Measurements from ENCODE around the gene HOXA2. TPM values are rescaled to one million over a fixed set of nuclear protein-coding genes. Genes with fewer than 3 reads are reported as not detected.

The HOXA2 gene
- total and polyA plus RNA-seq, 8 donors = 0.89 to 3.7 (median 1.2) TPM; not detected in 1

DNA sequence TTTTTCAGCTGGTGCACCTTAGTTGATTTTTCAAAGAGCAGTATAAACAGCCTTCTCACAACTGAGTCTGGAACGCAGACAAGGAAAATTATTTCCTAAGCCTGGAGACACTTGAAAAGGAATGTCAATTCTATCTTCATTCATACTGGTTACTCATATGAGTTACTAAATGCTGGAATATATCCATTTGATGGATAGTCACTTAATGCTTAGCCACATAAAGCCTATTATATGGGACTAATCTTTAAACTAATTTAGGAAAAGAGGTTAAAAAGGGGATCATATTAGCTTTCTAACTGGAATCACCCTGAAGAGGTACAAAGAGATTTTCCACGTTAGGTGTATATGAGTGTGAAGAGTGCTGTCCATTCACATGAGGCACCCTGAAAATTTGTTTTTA, 29.7 kb upstream of the HOXA2 start:
- intact Hi-C loops (cut with DNase I; ENCODE audit: low total_unique reads) = no loop called here
- H3K4me3 ChIP-seq = no peak overlapping the region
- 69 to 85% (median 78%) methylated on average over 2 of the region's 2 CpGs for WGBS, 5 donors
- H3K27ac ChIP-seq = peak overlapping the region in 4 of 5 donors; percentile 45 to 99 (median 96)
- DNase-seq = no peak
- no peaks in the 10 kb centered on the region for H3K9me3 ChIP-seq
- peaks cover 0 to 82% (median 43%) of the 10 kb centered on the region in 4 donors for H3K4me1 ChIP-seq
- peaks cover 0 to 95% (median 61%) of the 10 kb centered on the region in 3 donors for H3K27me3 ChIP-seq
- no peak for TF ChIP-seq EP300 (IDR thresholded peaks at IDR 0.05)
- TF ChIP-seq POLR2A (IDR thresholded peaks at IDR 0.05) = no peak
- TF ChIP-seq CTCF (IDR thresholded peaks at IDR 0.05) = no peak
- TF ChIP-seq POLR2AphosphoS5 (IDR thresholded peaks at IDR 0.05) = no peak
- H3K36me3 ChIP-seq = no peaks in the 10 kb centered on the region

- WGBS, 5 donors = 44 to 55% (median 49%) methylated on average over 12 of the region's 12 CpGs
- Histone ChIP-seq H3K4me3 (peak overlapping the region; percentile 58 to 70 (median 68)), H3K9me3 (no peaks in the 10 kb centered on the region), H3K4me1 (peaks cover 0 to 83% (median 41%) of the 10 kb centered on the region in 4 donors), H3K27ac (peak overlapping the region; percentile 81 to 99 (median 84)), H3K27me3 (peaks cover 0 to 95% (median 54%) of the 10 kb centered on the region in 3 donors), H3K36me3 (no peaks in the 10 kb centered on the region)
- intact Hi-C loops (cut with DNase I; ENCODE audit: low total_unique reads) = no loop called here
- DNase-seq = no peak
- no peak for TF ChIP-seq POLR2AphosphoS5 (IDR thresholded peaks at IDR 0.05)
- TF ChIP-seq EP300 (IDR thresholded peaks at IDR 0.05) = no peak
- TF ChIP-seq POLR2A (IDR thresholded peaks at IDR 0.05) = no peak
- TF ChIP-seq CTCF (IDR thresholded peaks at IDR 0.05) = no peak
Observed at GRCh38 chr7:27131390-27131819, 28.9 kb upstream of the HOXA2 start.

DNA sequence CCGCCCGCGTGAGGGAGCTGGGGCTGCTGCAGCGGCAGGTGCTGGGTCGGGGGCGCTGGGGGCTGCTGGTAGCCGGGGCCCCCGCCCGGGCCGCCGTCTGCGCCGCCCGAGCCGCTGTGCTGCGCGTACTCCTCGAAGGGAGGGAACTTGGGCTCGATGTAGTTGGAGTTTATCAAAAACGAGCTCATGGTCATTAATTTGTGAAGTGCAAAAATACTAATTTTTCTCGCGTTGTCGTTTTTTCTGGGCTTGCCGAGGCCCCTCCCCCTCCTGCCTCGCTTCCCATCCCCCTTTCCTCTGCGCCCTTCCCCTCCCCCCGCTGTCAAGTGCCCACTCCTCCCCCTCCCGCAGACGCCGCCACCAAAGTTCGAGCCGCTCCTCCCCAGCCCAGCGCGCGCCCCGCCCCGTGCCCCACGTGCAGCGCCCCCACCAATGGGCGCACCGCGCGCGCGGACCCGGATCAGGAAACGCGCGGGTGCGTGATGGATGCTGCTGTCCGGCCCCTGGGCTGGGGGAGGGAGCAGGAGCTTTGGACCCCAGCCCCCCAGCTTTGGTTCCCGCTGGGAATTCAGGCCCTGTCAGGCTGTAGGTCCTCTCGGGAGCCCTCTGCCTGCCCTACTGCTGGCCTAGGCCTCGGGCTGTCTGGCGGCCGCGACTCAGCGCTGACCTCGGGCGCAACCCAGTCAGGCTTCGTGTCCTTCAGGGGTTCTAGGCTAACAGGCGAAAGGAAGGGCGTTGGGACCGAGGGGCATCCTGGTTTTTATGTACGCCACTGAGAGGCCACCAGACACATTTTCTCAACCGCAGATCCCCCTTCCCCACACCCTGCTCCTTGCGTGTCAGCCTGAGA, 28.3 kb upstream of the HOXA2 start, which contains the start of gene HOXA4:
Gene HOXA4 (minus strand): TSS at position 218 of the 850 bp plus-strand sequence. CDS start 24 bp downstream, at position 194.
- Histone ChIP-seq H3K4me3 (peak within 1 kb of the TSS; percentile 58 to 70 (median 68)), H3K9me3 (no peaks in the 10 kb centered on the region)
- TF ChIP-seq EP300 (IDR thresholded peaks at IDR 0.05) (no peak), POLR2AphosphoS5 (IDR thresholded peaks at IDR 0.05) (peak; percentile 71 to 85 (median 82))

DNA sequence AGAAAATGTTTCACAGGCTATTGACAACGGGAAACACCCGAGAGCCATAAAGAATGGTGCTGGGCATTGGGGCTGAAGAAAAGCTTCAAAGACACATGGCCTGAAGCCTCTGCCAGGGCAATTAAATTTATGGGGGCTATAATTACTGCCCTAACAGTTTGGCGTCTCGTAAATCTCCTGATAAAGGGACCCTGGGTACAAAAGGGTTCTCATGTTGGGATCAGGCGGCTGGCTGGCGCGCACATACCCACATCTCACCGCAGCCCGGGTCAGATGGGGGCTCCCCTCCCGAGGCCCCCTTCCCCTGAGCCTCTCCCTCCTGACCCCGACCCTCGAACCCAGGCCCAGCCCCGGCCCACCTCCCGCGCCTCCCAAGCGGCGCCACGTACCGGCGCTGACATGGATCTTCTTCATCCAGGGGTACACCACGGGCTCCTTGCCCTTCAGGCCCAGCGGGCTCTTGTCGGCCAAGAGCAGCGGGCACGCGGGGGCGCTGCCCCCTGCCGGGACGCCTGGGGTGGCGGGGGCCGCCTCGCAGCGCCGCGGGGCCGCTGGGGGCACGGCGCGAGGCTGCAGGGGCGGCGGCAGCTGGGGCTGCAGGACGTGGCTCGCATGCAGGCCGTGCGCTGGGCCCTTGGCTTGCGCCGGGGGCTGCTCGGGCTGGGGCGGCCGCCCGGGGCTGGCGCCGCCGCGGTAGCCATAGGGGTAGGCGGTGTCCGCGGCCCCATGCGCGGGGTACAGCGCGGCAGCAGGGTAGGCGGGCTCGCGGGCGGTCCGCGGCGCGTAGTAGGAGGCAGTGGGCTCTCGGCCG, 27.5 kb upstream of the HOXA2 start:
- 10 to 31% (median 18%) methylated on average over 20 to 72 of the region's 72 CpGs for WGBS, 5 donors
- Histone ChIP-seq H3K9me3 (no peaks in the 10 kb centered on the region), H3K27ac (peak overlapping the region; percentile 69 to 99 (median 83)), H3K4me3 (peak overlapping the region; percentile 58 to 70 (median 68)), H3K4me1 (peaks cover 1 to 83% (median 37%) of the 10 kb centered on the region in 4 donors), H3K27me3 (peaks cover 0 to 94% (median 50%) of the 10 kb centered on the region in 3 donors), H3K36me3 (no peaks in the 10 kb centered on the region)
- intact Hi-C loops (cut with DNase I; ENCODE audit: low total_unique reads) = no loop called here
- DNase-seq = peak in 1 of 2 donors; percentile 72
- TF ChIP-seq POLR2AphosphoS5 (IDR thresholded peaks at IDR 0.05) (no peak), POLR2A (IDR thresholded peaks at IDR 0.05) (no peak), CTCF (IDR thresholded peaks at IDR 0.05) (no peak), EP300 (IDR thresholded peaks at IDR 0.05) (no peak)

More for the DNA sequence above, 28.3 kb upstream of the HOXA2 start, which contains the start of gene HOXA4:
- peak; percentile 69 to 98 for DNase-seq
- 5 to 17% (median 12%) methylated on average over 39 to 67 of the region's 67 CpGs for WGBS, 5 donors
- Histone ChIP-seq H3K4me1 (peaks cover 0 to 83% (median 38%) of the 10 kb centered on the region in 4 donors), H3K36me3 (no peaks in the 10 kb centered on the region), H3K27ac (peak within 1 kb of the TSS; percentile 81 to 99 (median 84)), H3K27me3 (peaks cover 0 to 95% (median 51%) of the 10 kb centered on the region in 3 donors)
- intact Hi-C loops (cut with DNase I; ENCODE audit: low total_unique reads) = no loop called here

Measured in stomach (tissue), 9 donors.